HFFc6 (cell line): Measurements from ENCODE around the gene SNRNP70. TPM values are rescaled to one million over a fixed set of nuclear protein-coding genes. Genes with fewer than 3 reads are reported as not detected.

Experiments used
- DNase-seq: peaks from one replicate; pipeline ENCODE4 v3.0.0-alpha.2; 2018
- H3K27ac Mint-ChIP-seq: 2 replicates; pipeline ENCODE4 v1.8.0; 2020; ENCODE audit warnings: mild to moderate bottlenecking, mixed read lengths
- H3K27me3 Mint-ChIP-seq: 2 replicates; pipeline ENCODE4 v1.8.0; 2021; ENCODE audit warnings: mild to moderate bottlenecking, moderate library complexity, mixed read lengths; ENCODE audit not compliant: insufficient read depth
- H3K36me3 Mint-ChIP-seq: 2 replicates; pipeline ENCODE4 v1.8.0; 2021; ENCODE audit warnings: low read depth, mixed read lengths
- H3K4me1 Mint-ChIP-seq: 2 replicates; pipeline ENCODE4 v1.8.0; 2020; ENCODE audit warnings: low read depth, mixed read lengths
- H3K4me3 Mint-ChIP-seq: 2 replicates; pipeline ENCODE4 v1.8.0; 2020; ENCODE audit warnings: mild to moderate bottlenecking, moderate library complexity, mixed read lengths
- H3K9me3 Mint-ChIP-seq: 2 replicates; pipeline ENCODE4 v1.8.0; 2020; ENCODE audit warnings: mild to moderate bottlenecking, mixed read lengths
- CTCF ChIP-seq: fragments of 200-600 bp; sonication (generic); IDR thresholded peaks from 2 replicates; pipeline ENCODE4 v1.5.0; 2021; ENCODE audit warnings: antibody characterized with exemption, mild to moderate bottlenecking
- total RNA-seq, 6 experiments: library from RNA; stranded (reverse); fragmentation: NEBNext Ultra II Directional; extraction: Animal tissue kit (Norgen Biotek cat#: 25700); gene quantifications; 2 replicates in 1 of 6; 3 replicates in 5 of 6; pipeline ENCODE4 v1.2.3, GENCODE V29; 2021

SNRNP70 gene
- total RNA-seq, 6 experiments from 2014 or later: 134 to 164 (median 156) TPM

DNA sequence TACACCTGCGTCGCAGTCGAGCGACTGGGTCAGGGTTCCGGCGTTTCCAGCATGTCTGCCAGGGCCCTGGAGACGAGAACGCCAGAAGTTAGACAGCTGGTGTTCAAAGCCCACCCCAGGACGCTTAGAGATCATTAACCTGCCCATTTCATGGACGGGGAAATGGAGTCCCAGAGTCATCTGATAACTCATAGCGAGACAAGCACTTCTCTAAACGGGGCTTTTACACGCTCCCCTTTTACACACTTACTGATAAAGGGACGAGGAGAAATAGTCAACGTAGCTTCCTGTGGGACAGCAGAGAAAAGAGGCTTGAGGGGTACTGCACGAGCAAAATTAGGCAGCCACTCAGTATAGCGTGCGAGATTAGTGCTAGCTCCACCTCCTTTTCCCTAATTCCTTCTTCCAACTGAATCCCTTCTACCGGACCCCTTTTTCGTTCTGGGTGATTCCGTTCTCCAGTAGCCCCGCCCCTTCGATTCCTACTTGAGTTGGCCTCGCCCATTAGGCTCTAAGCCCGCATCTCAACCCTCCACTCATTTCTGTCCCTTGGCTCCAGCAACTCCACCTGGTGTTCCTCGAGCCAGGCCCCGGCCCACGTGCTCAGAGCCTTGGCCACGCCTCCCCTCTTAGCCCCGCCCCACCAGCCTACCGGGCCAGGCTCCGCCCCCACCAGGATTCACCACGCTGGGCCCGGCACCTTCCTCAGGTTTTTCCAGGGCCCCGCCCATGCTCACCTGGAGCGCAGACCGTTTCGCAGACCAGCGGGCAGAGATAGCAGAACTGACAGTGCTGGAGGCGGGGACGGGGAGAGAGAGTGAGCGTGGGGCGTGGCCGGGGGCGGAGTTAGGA is 66.2 kb downstream of the SNRNP70 start:
- Mint-ChIP-seq H3K4me3 (peak overlapping the region; percentile 38), H3K4me1 (peaks cover 12% of the 10 kb centered on the region), H3K36me3 (peaks cover 11% of the 10 kb centered on the region), H3K27ac (no peak overlapping the region), H3K9me3 (no peaks in the 10 kb centered on the region; the same call in 1 of the 2 replicates), H3K27me3 (peaks cover 10% of the 10 kb centered on the region)
- DNase-seq: no peak
- TF ChIP-seq CTCF: no peak

DNA sequence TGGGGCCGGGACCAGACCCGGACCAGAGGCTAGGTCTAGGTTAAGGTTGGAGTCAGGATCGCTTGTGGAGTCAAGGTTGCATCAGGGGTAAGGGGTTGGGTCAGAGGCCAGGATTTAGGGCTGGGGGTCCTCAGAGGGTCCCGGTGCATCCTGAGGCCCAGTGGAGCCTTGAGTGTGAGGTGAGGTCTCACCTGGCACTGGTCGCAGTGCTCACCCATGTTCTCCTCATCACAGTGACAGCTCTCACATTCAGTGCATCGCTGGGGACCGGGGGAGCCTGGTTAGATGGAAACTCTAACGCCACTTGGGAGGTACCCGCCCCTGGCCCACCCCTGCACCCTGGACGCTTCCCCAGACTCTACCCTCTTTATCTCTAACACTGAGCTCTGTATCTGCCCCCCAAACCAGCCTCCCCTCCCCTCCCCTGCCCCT is 66.9 kb downstream of the SNRNP70 start:
- no peak overlapping the region for H3K4me3 Mint-ChIP-seq

GRCh38 chr19:49153167-49153809 is 68.0 kb downstream of the SNRNP70 start:
- peaks cover 12% of the 10 kb centered on the region for H3K27me3 Mint-ChIP-seq
- no peak overlapping the region for H3K27ac Mint-ChIP-seq
- DNase-seq: no peak
- no peak overlapping the region for H3K4me3 Mint-ChIP-seq
- no peaks in the 10 kb centered on the region; the same call in 1 of the 2 replicates for H3K9me3 Mint-ChIP-seq
- peaks cover 14% of the 10 kb centered on the region for H3K4me1 Mint-ChIP-seq
- TF ChIP-seq CTCF: no peak
- H3K36me3 Mint-ChIP-seq: peaks cover 14% of the 10 kb centered on the region

More for the DNA sequence above, 66.9 kb downstream of the SNRNP70 start:
- no peaks in the 10 kb centered on the region; the same call in 1 of the 2 replicates for H3K9me3 Mint-ChIP-seq
- H3K27ac Mint-ChIP-seq: no peak overlapping the region
- peaks cover 11% of the 10 kb centered on the region for H3K27me3 Mint-ChIP-seq
- peaks cover 11% of the 10 kb centered on the region for H3K36me3 Mint-ChIP-seq
- H3K4me1 Mint-ChIP-seq: peaks cover 11% of the 10 kb centered on the region; the same call in 1 of the 2 replicates
- DNase-seq: no peak
- no peak for TF ChIP-seq CTCF

DNA sequence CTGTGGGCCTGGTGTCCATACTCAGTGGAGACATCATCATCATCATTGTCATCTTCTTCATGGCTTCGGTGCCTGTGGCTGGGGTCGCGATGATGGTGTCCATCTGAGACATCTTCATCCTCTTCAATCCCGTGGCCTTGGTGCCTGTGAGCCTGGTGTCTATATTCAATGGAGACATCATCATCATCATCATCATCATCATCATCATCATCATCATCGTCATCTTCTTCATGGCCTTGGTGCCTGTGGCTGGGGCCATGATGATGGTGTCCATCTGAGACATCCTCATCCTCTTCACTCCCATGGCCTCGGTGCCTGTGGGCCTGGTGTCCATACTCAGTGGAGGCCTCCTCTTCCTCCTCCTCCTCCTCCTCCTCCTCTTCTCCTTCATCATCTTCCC is 69.0 kb downstream of the SNRNP70 start:
- peaks cover 17% of the 10 kb centered on the region for H3K36me3 Mint-ChIP-seq
- H3K9me3 Mint-ChIP-seq: no peaks in the 10 kb centered on the region; the same call in 1 of the 2 replicates
- H3K27ac Mint-ChIP-seq: no peak overlapping the region
- H3K4me1 Mint-ChIP-seq: peaks cover 15% of the 10 kb centered on the region
- no peak for DNase-seq
- H3K4me3 Mint-ChIP-seq: no peak overlapping the region
- no peak for TF ChIP-seq CTCF
- peaks cover 12% of the 10 kb centered on the region for H3K27me3 Mint-ChIP-seq

- TF ChIP-seq CTCF: no peak
- Mint-ChIP-seq H3K4me3 (no peak within 1 kb of the TSS), H3K27ac (no peak within 1 kb of the TSS), H3K36me3 (peaks cover 23% of the 10 kb centered on the region), H3K27me3 (peaks cover 12% of the 10 kb centered on the region), H3K4me1 (peaks cover 18% of the 10 kb centered on the region), H3K9me3 (no peaks in the 10 kb centered on the region; the same call in 1 of the 2 replicates)
- DNase-seq: no peak
Observed at GRCh38 chr19:49155005-49155819, 70.0 kb downstream of the SNRNP70 start, which contains the start of gene HRC. HRC (minus strand) TSS chr19:49155396; CDS start chr19:49155237, 159 bp downstream.
